H1 (cell line): ENCODE measurements around the gene SIAH3. TPM values are rescaled to one million over a fixed set of nuclear protein-coding genes. Genes with fewer than 3 reads are reported as not detected.
A peak's percentile ranks its signal among the peaks of the same experiment; 100 is the strongest.

Source experiments
- CTCF ChIA-PET: fragments of 300-600 bp; sonication (Branson Sonifier 250); formaldehyde crosslinking; loops from one replicate; lab custom pipeline; 2021; ENCODE audit not compliant: partially characterized antibody; lab: Charles Lee
- POLR2A ChIA-PET: fragments of 300-600 bp; sonication (Branson Sonifier 250); formaldehyde crosslinking; loops from one replicate; lab custom pipeline; 2021; ENCODE audit warnings: inconsistent platforms; ENCODE audit not compliant: partially characterized antibody; lab: Charles Lee
- DNase-seq, 2 experiments: peaks; one replicate each; pipeline versions ENCODE4 v3.0.0 to v3.0.0-alpha.2; 2010 to 2022; ENCODE audit warnings: low spot score in 2 of 2, low read depth in 1 of 2, mixed read lengths in 1 of 2
- FAIRE-seq: peaks from 2 replicates; lab custom pipeline; 2011; peaks lifted over from hg19 to GRCh38; lab: Jason Lieb, UNC
- H2AFZ ChIP-seq: 2 replicates; pipeline ENCODE4 v1.8.1; 2012; ENCODE audit warnings: low read length, inconsistent platforms
- H2AK5ac ChIP-seq: 2 replicates; pipeline ENCODE4 v1.6.1; 2013; ENCODE audit warnings: low read depth, low read length
- H2BK120ac ChIP-seq: replicated peaks from 2 replicates; pipeline ENCODE3; 2013; ENCODE audit warnings: low read depth, low read length, inconsistent platforms
- H2BK12ac ChIP-seq: 2 replicates; pipeline ENCODE4 v1.6.1; 2013; ENCODE audit warnings: low read depth, low read length
- H2BK15ac ChIP-seq: 2 replicates; pipeline ENCODE4 v1.6.1; 2013; ENCODE audit warnings: low read length
- H2BK20ac ChIP-seq: 2 replicates; pipeline ENCODE4 v1.6.1; 2013; ENCODE audit warnings: low read length
- H2BK5ac ChIP-seq: 2 replicates; pipeline ENCODE4 v1.6.1; 2013; ENCODE audit warnings: low read depth, low read length
- H3K14ac ChIP-seq: 2 replicates; pipeline ENCODE4 v1.6.1; 2013; ENCODE audit warnings: inconsistent platforms; ENCODE audit not compliant: insufficient read length
- H3K18ac ChIP-seq: 2 replicates; pipeline ENCODE4 v1.6.1; 2013; ENCODE audit warnings: low read length; ENCODE audit errors: extremely low read depth
- H3K23ac ChIP-seq: 2 replicates; pipeline ENCODE4 v1.6.1; 2013; ENCODE audit warnings: inconsistent platforms; ENCODE audit not compliant: insufficient read length
- H3K23me2 ChIP-seq: 2 replicates; pipeline ENCODE4 v1.6.1; 2013; ENCODE audit warnings: low read depth, low read length
- H3K27ac ChIP-seq: 2 replicates; pipeline ENCODE4 v1.6.1; 2011; ENCODE audit warnings: low read depth, low read length, inconsistent platforms
- H3K27me3 ChIP-seq, 4 experiments: replicated peaks in 1 of 4; 1 replicate in 1 of 4; 2 replicates in 3 of 4; pipeline versions ENCODE4 v1.6.1 to v1.8.1; 2011 to 2013; ENCODE audit warnings: low read length in 3 of 4, mild to moderate bottlenecking in 3 of 4, inconsistent platforms in 2 of 4, mixed read lengths in 2 of 4, moderate library complexity in 1 of 4; ENCODE audit not compliant: control insufficient read depth in 3 of 4, insufficient read depth in 3 of 4; ENCODE audit errors: extremely low read depth in 1 of 4
- H3K36me3 ChIP-seq, 4 experiments: 2 replicates each; pipeline versions ENCODE4 v1.6.1 to v1.8.1; 2011 to 2013; ENCODE audit warnings: mild to moderate bottlenecking in 4 of 4, low read length in 3 of 4, moderate library complexity in 2 of 4, control low read depth in 1 of 4, inconsistent platforms in 1 of 4; ENCODE audit not compliant: insufficient read depth in 4 of 4, control insufficient read depth in 2 of 4
- H3K4ac ChIP-seq: replicated peaks from 2 replicates; pipeline ENCODE3; 2013; ENCODE audit warnings: low read length, low read depth, mixed read lengths, inconsistent platforms; ENCODE audit not compliant: insufficient read length
- H3K4me1 ChIP-seq, 4 experiments: replicated peaks in 1 of 4; 1 replicate in 1 of 4; 2 replicates in 3 of 4; pipeline versions ENCODE4 v1.6.1 to v1.8.1; 2011 to 2013; ENCODE audit warnings: low read length in 3 of 4, inconsistent platforms in 2 of 4, mixed read lengths in 1 of 4; ENCODE audit not compliant: insufficient read depth in 4 of 4, control insufficient read depth in 3 of 4
- H3K4me2 ChIP-seq, 2 experiments: 2 replicates each; pipeline versions ENCODE4 v1.6.1 to v1.8.1; 2011 to 2013; ENCODE audit warnings: low read depth in 2 of 2, low read length in 2 of 2, control low read depth in 1 of 2, inconsistent platforms in 1 of 2, mild to moderate bottlenecking in 1 of 2; ENCODE audit not compliant: insufficient read depth in 1 of 2
- H3K4me3 ChIP-seq, 4 experiments: fragments of 200-600, 300-600 bp in 1 of 4; sonication (generic), shearing (Covaris generic), sonication (Bioruptor Twin) in 1 of 4; 2 replicates each; pipeline versions ENCODE4 v1.5.1 to v1.8.1; 2011 to 2016; ENCODE audit warnings: low read length in 4 of 4, low read depth in 3 of 4, control low read depth in 2 of 4, inconsistent platforms in 2 of 4, mild to moderate bottlenecking in 2 of 4, mixed read lengths in 1 of 4, moderate library complexity in 1 of 4; ENCODE audit not compliant: insufficient read depth in 2 of 4; ENCODE audit errors: extremely low read depth in 1 of 4
- H3K56ac ChIP-seq: replicated peaks from 2 replicates; pipeline ENCODE3; 2013; ENCODE audit warnings: low read depth, mild to moderate bottlenecking, mixed read lengths, low read length, inconsistent platforms; ENCODE audit not compliant: insufficient read length
- H3K79me1 ChIP-seq: 2 replicates; pipeline ENCODE4 v1.6.1; 2013; ENCODE audit warnings: low read depth, low read length, control low read depth
- H3K79me2 ChIP-seq, 2 experiments: 2 replicates each; pipeline versions ENCODE4 v1.6.1 to v1.8.1; 2012 to 2013; ENCODE audit warnings: low read length in 2 of 2, mild to moderate bottlenecking in 2 of 2, inconsistent platforms in 1 of 2; ENCODE audit not compliant: insufficient read depth in 2 of 2, control insufficient read depth in 1 of 2
- H3K9ac ChIP-seq, 4 experiments: replicated peaks in 1 of 4; 1 replicate in 1 of 4; 2 replicates in 3 of 4; pipeline versions ENCODE4 v1.6.1 to v1.8.1; 2011 to 2013; ENCODE audit warnings: low read depth in 3 of 4, low read length in 3 of 4, control low read depth in 2 of 4, mild to moderate bottlenecking in 2 of 4, moderate library complexity in 2 of 4, inconsistent platforms in 1 of 4; ENCODE audit errors: extremely low read depth in 1 of 4
- H3K9me3 ChIP-seq, 2 experiments: 2 replicates each; pipeline versions ENCODE4 v1.6.1 to v1.8.1; 2012 to 2013; ENCODE audit warnings: mild to moderate bottlenecking in 2 of 2, moderate library complexity in 2 of 2, control low read depth in 1 of 2, inconsistent platforms in 1 of 2, low read depth in 1 of 2, low read length in 1 of 2, mixed read lengths in 1 of 2; ENCODE audit not compliant: insufficient read depth in 2 of 2
- H4K20me1 ChIP-seq, 2 experiments: replicated peaks in 1 of 2; 2 replicates each; pipeline versions ENCODE3 to v1.8.1; 2011 to 2013; ENCODE audit warnings: inconsistent platforms in 2 of 2, low read length in 2 of 2, mild to moderate bottlenecking in 1 of 2; ENCODE audit not compliant: insufficient read depth in 2 of 2, control insufficient read depth in 1 of 2
- H4K5ac ChIP-seq: 2 replicates; pipeline ENCODE4 v1.6.1; 2013; ENCODE audit warnings: low read length, low read depth, mixed read lengths, inconsistent platforms; ENCODE audit not compliant: insufficient read length
- H4K8ac ChIP-seq: 2 replicates; pipeline ENCODE4 v1.8.0; 2013; ENCODE audit warnings: mild to moderate bottlenecking, moderate library complexity, low read length, inconsistent platforms; ENCODE audit not compliant: insufficient read depth; ENCODE audit errors: extremely low read depth
- H4K91ac ChIP-seq: replicated peaks from 2 replicates; pipeline ENCODE3; 2013; ENCODE audit warnings: low read length, mixed read lengths, inconsistent platforms; ENCODE audit not compliant: insufficient read length
- ATF2 ChIP-seq: IDR thresholded peaks from 2 replicates; pipeline ENCODE4 v1.6.1; 2012; ENCODE audit warnings: low read length, inconsistent platforms
- KDM4A ChIP-seq: IDR thresholded peaks from one replicate; pipeline ENCODE4 v1.7.1; 2012; ENCODE audit warnings: low read depth, mild to moderate bottlenecking, moderate library complexity, low read length, inconsistent platforms; ENCODE audit not compliant: severe bottlenecking
- MAFK ChIP-seq: IDR thresholded peaks from 2 replicates; pipeline ENCODE4 v1.6.1; 2012; ENCODE audit warnings: low read depth, mild to moderate bottlenecking, improper control_type of control experiment, low read length
- RFX5 ChIP-seq: IDR thresholded peaks from 2 replicates; pipeline ENCODE4 v1.6.1; 2011; ENCODE audit warnings: low read depth, low read length, improper control_type of control experiment, borderline replicate concordance
- WGBS, 2 experiments: shearing (Covaris generic) in 1 of 2; methylation state at CpG; one replicate each; pipeline versions ENCODE4 v1.1.6 to v1.1.7; 2013 to 2015; ENCODE audit warnings: low lambda C conversion rate in 2 of 2, mixed read lengths in 2 of 2, inconsistent platforms in 1 of 2, low coverage in 1 of 2, missing lambda C conversion rate in 1 of 2; ENCODE audit not compliant: insufficient replicate concordance in 2 of 2, insufficient coverage in 1 of 2, insufficient read length in 1 of 2; ENCODE audit errors: extremely low coverage in 1 of 2, missing lambda C conversion rate in 1 of 2; 5-methylcytosine and 5-hydroxymethylcytosine counted together
- polyA plus RNA-seq, 7 experiments: library from polyadenylated mRNA; depleted of rRNA in 3 of 7; stranded (reverse) in 5 of 7; unstranded in 2 of 7; fragments of >200 nt in 5 of 7; fragments of 200-250 nt in 2 of 7; gene quantifications; 1 replicate in 5 of 7; 2 replicates in 1 of 7; 4 replicates in 1 of 7; pipeline versions ENCODE4 v1.2.1 to v1.2.3, GENCODE V29; 2011 to 2013; ENCODE audit warnings: missing spikeins in 2 of 7, mixed read lengths in 2 of 7
- total RNA-seq: library from RNA; stranded (reverse); fragmentation: NEBNext Ultra II Directional; extraction: Animal tissue kit (Norgen Biotek cat#: 25700); gene quantifications from 2 replicates; pipeline ENCODE4 v1.2.1, GENCODE V29; 2021
- TF ChIP-seq, protein P1 (sequence below): IDR thresholded peaks from 2 replicates; pipeline ENCODE4 v1.6.1; 2012; ENCODE audit warnings: inconsistent platforms
- TF ChIP-seq, protein P2 (sequence below): IDR thresholded peaks from 2 replicates; pipeline ENCODE4 v1.6.1; 2012; ENCODE audit warnings: inconsistent platforms

SIAH3 gene
- total and polyA plus RNA-seq, 2 of the 8 experiments (the other 6 are each of a cell fraction or from before 2014, with no cell fraction given): 0.15 to 0.17 TPM

- Histone ChIP-seq H2BK120ac (no peak overlapping the region), H2AK5ac (no peak overlapping the region), H2AFZ (no peak overlapping the region)
- CTCF ChIA-PET: interaction anchor here (1.4 kb wide), 2 partner anchors 19 to 52 kb away, joined by 4 read pairs; no protein-coding TSS in a partner anchor
- TF ChIP-seq, protein P1, sequence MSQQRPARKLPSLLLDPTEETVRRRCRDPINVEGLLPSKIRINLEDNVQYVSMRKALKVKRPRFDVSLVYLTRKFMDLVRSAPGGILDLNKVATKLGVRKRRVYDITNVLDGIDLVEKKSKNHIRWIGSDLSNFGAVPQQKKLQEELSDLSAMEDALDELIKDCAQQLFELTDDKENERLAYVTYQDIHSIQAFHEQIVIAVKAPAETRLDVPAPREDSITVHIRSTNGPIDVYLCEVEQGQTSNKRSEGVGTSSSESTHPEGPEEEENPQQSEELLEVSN: peak; percentile 30; the same call in 1 of the 2 replicates
- TF ChIP-seq ATF2: no peak
- TF ChIP-seq, protein P2, sequence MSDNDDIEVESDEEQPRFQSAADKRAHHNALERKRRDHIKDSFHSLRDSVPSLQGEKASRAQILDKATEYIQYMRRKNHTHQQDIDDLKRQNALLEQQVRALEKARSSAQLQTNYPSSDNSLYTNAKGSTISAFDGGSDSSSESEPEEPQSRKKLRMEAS: peak; percentile 78
- TF ChIP-seq KDM4A: no peak
- TF ChIP-seq MAFK: no peak
- TF ChIP-seq RFX5: peak; percentile 65
- TF ChIP-seq, all 59 proteins: peak for 3
- no peak overlapping the region for H3K9ac ChIP-seq
- H4K5ac ChIP-seq: no peak overlapping the region
- no peaks in the 10 kb centered on the region for H3K36me3 ChIP-seq
- H3K4ac ChIP-seq: no peak overlapping the region
- H3K27me3 ChIP-seq: no peaks in the 10 kb centered on the region
- H3K56ac ChIP-seq: no peak overlapping the region
- no peak overlapping the region for H3K14ac ChIP-seq
- no peak overlapping the region for H3K27ac ChIP-seq
- no peaks in the 10 kb centered on the region for H4K20me1 ChIP-seq
- no peak overlapping the region for H3K18ac ChIP-seq
- H3K4me2 ChIP-seq: no peak overlapping the region
- no peaks in the 10 kb centered on the region for H3K79me2 ChIP-seq
- no peak overlapping the region for H2BK12ac ChIP-seq
- DNase-seq: no peak
- no peak overlapping the region for H4K91ac ChIP-seq
- no peak overlapping the region for H2BK20ac ChIP-seq
- no peak overlapping the region for H4K8ac ChIP-seq
- WGBS, 2 experiments: 58% methylated on average over 2 of the region's 2 CpGs; no CpG with 5 or more reads in 1 of the 2 experiments
- H3K79me1 ChIP-seq: no peaks in the 10 kb centered on the region
- no peaks in the 10 kb centered on the region for H3K9me3 ChIP-seq
- no peak overlapping the region for H3K23ac ChIP-seq
- H3K23me2 ChIP-seq: no peaks in the 10 kb centered on the region
- FAIRE-seq: peak; percentile 82
- H2BK5ac ChIP-seq: no peak overlapping the region
- POLR2A ChIA-PET: no interaction called here
- no peak overlapping the region for H2BK15ac ChIP-seq
- no peak overlapping the region for H3K4me3 ChIP-seq
- H3K4me1 ChIP-seq: peaks cover 0 to 2% (median 0%) of the 10 kb centered on the region in 4 experiments; a peak in 1 of 7 replicates
Observed at GRCh38 chr13:45859705-45860104, 8.2 kb upstream of the SIAH3 start.
